DMS53 treated with DMSO at 0.1 percent for 48 hours (cell line): ENCODE data around the gene PHLDB3.
A peak's percentile ranks its signal among the peaks of the same experiment; 100 is the strongest.
"Not testable (repeated sequence)": the region's sequence is repeated elsewhere in the genome, so short reads cannot be mapped to it uniquely, and the experiment has no call there.

ENCODE experiments used
- DNase-seq: peaks from one replicate; lab custom pipeline; 2025; ENCODE audit not compliant: unreplicated experiment; lab: John Stamatoyannopoulos, UW

PHLDB3 gene

GRCh38 chr19:43446746-43447489, 57.6 kb downstream of the PHLDB3 start:
- DNase-seq, result peak; percentile 50

GRCh38 chr19:43445426-43445825, 59.1 kb downstream of the PHLDB3 start:
- DNase-seq, result no peak

- no peak for DNase-seq
Measured at GRCh38 chr19:43444531-43445287, 59.8 kb downstream of the PHLDB3 start.

GRCh38 chr19:43444091-43444490, 60.5 kb downstream of the PHLDB3 start:
- not testable (repeated sequence) for DNase-seq

- no peak for DNase-seq
Measured at GRCh38 chr19:43441716-43442115, 62.8 kb downstream of the PHLDB3 start.

- DNase-seq, result no peak
Measured at GRCh38 chr19:43439709-43440063, 64.9 kb downstream of the PHLDB3 start.

GRCh38 chr19:43439032-43439708, 65.4 kb downstream of the PHLDB3 start:
- DNase-seq, result peak; percentile 16

GRCh38 chr19:43438291-43439031, 66.1 kb downstream of the PHLDB3 start:
- DNase-seq, result peak; percentile 1

- DNase-seq, result no peak
Measured at GRCh38 chr19:43437712-43438111, 66.8 kb downstream of the PHLDB3 start.

- DNase-seq, result not testable (repeated sequence)
Measured at GRCh38 chr19:43437284-43437683, 67.3 kb downstream of the PHLDB3 start.

- no peak for DNase-seq
Measured at GRCh38 chr19:43435775-43436174, 68.8 kb downstream of the PHLDB3 start.

- no peak for DNase-seq
Measured at GRCh38 chr19:43433689-43434088, 70.9 kb downstream of the PHLDB3 start.

- DNase-seq, result no peak
Measured at GRCh38 chr19:43433358-43433673, 71.2 kb downstream of the PHLDB3 start.

GRCh38 chr19:43430976-43431375, 73.6 kb downstream of the PHLDB3 start:
- DNase-seq, result no peak

- DNase-seq, result no peak
Measured at GRCh38 chr19:43430142-43430710, 74.3 kb downstream of the PHLDB3 start.

GRCh38 chr19:43429395-43429794, 75.2 kb downstream of the PHLDB3 start:
- no peak for DNase-seq

- DNase-seq, result peak; percentile 13
Measured at GRCh38 chr19:43425567-43426392, 78.8 kb downstream of the PHLDB3 start.
